ENCODE results near the gene MAGT1. TPM values are rescaled to one million over a fixed set of nuclear protein-coding genes. Genes with fewer than 3 reads are reported as not detected.

Gene MAGT1
- polyA plus RNA-seq, 3 donors, result 18.0 to 29.3 (median 20.0) TPM

GRCh38 chrX:77820091-77820727 is 75.0 kb downstream of the MAGT1 start:
- H3K4me1 Mint-ChIP-seq, result no peaks in the 10 kb centered on the region
- H3K36me3 ChIP-seq (replicated peaks in 1 of 2; ENCODE audit: control insufficient read depth in 1 of 2, insufficient read depth in 2 of 2, low read length in 2 of 2), result peaks cover 1 to 7% of the 10 kb centered on the region in 2 donors
- no peak overlapping the region for H3K4me3 ChIP-seq (replicated peaks in 1 of 3; ENCODE audit: low read depth in 2 of 3, low read length in 3 of 3)
- no peaks in the 10 kb centered on the region for H4K20me1 ChIP-seq (ENCODE audit: insufficient read depth, low read length)
- H3K27me3 Mint-ChIP-seq (ENCODE audit: low read depth in 3 of 3), result no peaks in the 10 kb centered on the region
- H3K27ac ChIP-seq (ENCODE audit: low read depth in 1 of 2, low read length in 2 of 2), result no peak overlapping the region
- no peaks in the 10 kb centered on the region for H3K27me3 ChIP-seq (ENCODE audit: control insufficient read depth in 2 of 2, insufficient read depth in 2 of 2, low read length in 2 of 2)
- H3K36me3 Mint-ChIP-seq, result peaks cover 5 to 10% of the 10 kb centered on the region in 2 donors
- DNase-seq, result no peak
- WGBS (ENCODE audit: insufficient coverage), result no CpG with 5 or more reads among the region's 9 CpGs
- no peaks in the 10 kb centered on the region for H3K79me2 ChIP-seq (ENCODE audit: insufficient read depth, low read length)
- H3K27ac Mint-ChIP-seq, result no peak overlapping the region
- H3K4me3 Mint-ChIP-seq, result no peak overlapping the region
- intact Hi-C loops (cut with micrococcal nuclease), result no loop called here
- no peaks in the 10 kb centered on the region for H3K4me1 ChIP-seq (ENCODE audit: control insufficient read depth in 1 of 2, insufficient read depth in 2 of 2, low read length in 2 of 2)
- peaks cover 7 to 29% (median 8%) of the 10 kb centered on the region in 7 donors for H3K9me3 Mint-ChIP-seq
- H3K9ac ChIP-seq (ENCODE audit: insufficient read depth, low read length, poor library complexity, severe bottlenecking), result no peak overlapping the region
- H3K9me3 ChIP-seq (replicated peaks in 1 of 2; ENCODE audit: control insufficient read depth in 1 of 2, insufficient read depth in 1 of 2, low read length in 2 of 2), result peaks cover 0 to 7% of the 10 kb centered on the region in 2 donors
- H3K4me2 ChIP-seq (replicated peaks; ENCODE audit: extremely low read depth, low read length, poor library complexity, severe bottlenecking), result no peak overlapping the region
- no peak overlapping the region for H2AFZ ChIP-seq (ENCODE audit: insufficient read depth, low read depth, low read length, poor library complexity, severe bottlenecking)
- TF ChIP-seq, protein P1, sequence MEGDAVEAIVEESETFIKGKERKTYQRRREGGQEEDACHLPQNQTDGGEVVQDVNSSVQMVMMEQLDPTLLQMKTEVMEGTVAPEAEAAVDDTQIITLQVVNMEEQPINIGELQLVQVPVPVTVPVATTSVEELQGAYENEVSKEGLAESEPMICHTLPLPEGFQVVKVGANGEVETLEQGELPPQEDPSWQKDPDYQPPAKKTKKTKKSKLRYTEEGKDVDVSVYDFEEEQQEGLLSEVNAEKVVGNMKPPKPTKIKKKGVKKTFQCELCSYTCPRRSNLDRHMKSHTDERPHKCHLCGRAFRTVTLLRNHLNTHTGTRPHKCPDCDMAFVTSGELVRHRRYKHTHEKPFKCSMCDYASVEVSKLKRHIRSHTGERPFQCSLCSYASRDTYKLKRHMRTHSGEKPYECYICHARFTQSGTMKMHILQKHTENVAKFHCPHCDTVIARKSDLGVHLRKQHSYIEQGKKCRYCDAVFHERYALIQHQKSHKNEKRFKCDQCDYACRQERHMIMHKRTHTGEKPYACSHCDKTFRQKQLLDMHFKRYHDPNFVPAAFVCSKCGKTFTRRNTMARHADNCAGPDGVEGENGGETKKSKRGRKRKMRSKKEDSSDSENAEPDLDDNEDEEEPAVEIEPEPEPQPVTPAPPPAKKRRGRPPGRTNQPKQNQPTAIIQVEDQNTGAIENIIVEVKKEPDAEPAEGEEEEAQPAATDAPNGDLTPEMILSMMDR (IDR thresholded peaks at IDR 0.05), result no peak

DNA sequence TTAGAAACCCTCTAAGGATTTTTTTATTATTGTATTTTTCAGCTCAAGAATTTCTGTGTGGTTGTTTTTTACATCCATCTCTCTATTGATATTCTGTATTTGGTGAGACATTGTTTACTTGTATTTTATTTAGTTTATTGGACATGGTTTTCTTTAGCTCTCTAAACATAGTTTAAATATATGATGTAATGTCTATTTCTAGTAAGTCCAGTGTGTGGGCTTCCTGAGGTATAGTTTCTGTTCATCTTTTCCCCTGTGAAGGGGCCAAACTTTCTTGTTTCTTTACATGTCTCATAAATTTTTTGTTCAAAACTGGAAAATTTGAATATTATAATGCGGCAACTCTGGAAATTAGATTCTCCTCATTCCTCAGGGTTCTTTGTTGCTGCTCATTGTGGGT is 81.0 kb downstream of the MAGT1 start:
- no peak overlapping the region for H3K27ac Mint-ChIP-seq
- no peak for DNase-seq
- H3K4me3 Mint-ChIP-seq, result no peak overlapping the region
- H3K9me3 Mint-ChIP-seq, result peaks cover 0 to 20% (median 5%) of the 10 kb centered on the region in 7 donors
- Histone ChIP-seq H3K27ac (ENCODE audit: low read depth in 1 of 2, low read length in 2 of 2) (no peak overlapping the region), H3K36me3 (replicated peaks in 1 of 2; ENCODE audit: control insufficient read depth in 1 of 2, insufficient read depth in 2 of 2, low read length in 2 of 2) (no peaks in the 10 kb centered on the region), H3K9ac (ENCODE audit: insufficient read depth, low read length, poor library complexity, severe bottlenecking) (no peak overlapping the region), H3K4me3 (replicated peaks in 1 of 3; ENCODE audit: low read depth in 2 of 3, low read length in 3 of 3) (no peak overlapping the region), H3K4me2 (replicated peaks; ENCODE audit: extremely low read depth, low read length, poor library complexity, severe bottlenecking) (no peak overlapping the region), H4K20me1 (ENCODE audit: insufficient read depth, low read length) (no peaks in the 10 kb centered on the region), H3K27me3 (ENCODE audit: control insufficient read depth in 2 of 2, insufficient read depth in 2 of 2, low read length in 2 of 2) (no peaks in the 10 kb centered on the region), H3K9me3 (replicated peaks in 1 of 2; ENCODE audit: control insufficient read depth in 1 of 2, insufficient read depth in 1 of 2, low read length in 2 of 2) (no peaks in the 10 kb centered on the region), H3K79me2 (ENCODE audit: insufficient read depth, low read length) (no peaks in the 10 kb centered on the region), H3K4me1 (ENCODE audit: control insufficient read depth in 1 of 2, insufficient read depth in 2 of 2, low read length in 2 of 2) (no peaks in the 10 kb centered on the region), H2AFZ (ENCODE audit: insufficient read depth, low read depth, low read length, poor library complexity, severe bottlenecking) (no peak overlapping the region)
- H3K4me1 Mint-ChIP-seq, result peaks cover 10% of the 10 kb centered on the region
- H3K36me3 Mint-ChIP-seq, result no peaks in the 10 kb centered on the region
- no CpG with 5 or more reads among the region's 1 CpG for WGBS (ENCODE audit: insufficient coverage)
- intact Hi-C loops (cut with micrococcal nuclease), result no loop called here
- no peaks in the 10 kb centered on the region for H3K27me3 Mint-ChIP-seq (ENCODE audit: low read depth in 3 of 3)
- TF ChIP-seq, protein P1 (IDR thresholded peaks at IDR 0.05), result no peak
